SK-N-SH (cell line): Measurements from ENCODE around the gene CHAT. TPM values are rescaled to one million over a fixed set of nuclear protein-coding genes. Genes with fewer than 3 reads are reported as not detected.

ENCODE experiments used
- CTCF ChIA-PET: fragments of 300-600, 350-600 bp; formaldehyde crosslinking; extraction: SDS; loops from one replicate; lab custom pipeline; 2021; lab: Yijun Ruan, JAX
- POLR2A ChIA-PET: fragments of 350-600 bp; sonication (Branson Sonifier 250); formaldehyde crosslinking; extraction: SDS; loops from one replicate; lab custom pipeline; 2020; ENCODE audit warnings: antibody characterized with exemption, inconsistent platforms; lab: Yijun Ruan, JAX
- DNase-seq: peaks from one replicate; pipeline ENCODE4 v3.0.0; 2012
- H2AFZ ChIP-seq: fragments of 200-600 bp; sonication (generic); 2 replicates; pipeline ENCODE4 v1.8.1; 2016; ENCODE audit warnings: antibody characterized with exemption, mild to moderate bottlenecking, low read depth
- H3F3A ChIP-seq: fragments of 200-600 bp; sonication (generic); replicated peaks from 2 replicates; pipeline ENCODE3; 2016; ENCODE audit warnings: antibody characterized with exemption, mild to moderate bottlenecking; ENCODE audit not compliant: insufficient read depth
- H3K27ac ChIP-seq, 2 experiments: fragments of 200-500 bp in 1 of 2; fragments of 200-600 bp in 1 of 2; sonication (Bioruptor generic) in 1 of 2; sonication (generic), shearing (Covaris generic) in 1 of 2; 2 replicates each; pipeline versions ENCODE4 v1.5.1 to v1.6.1; 2014 to 2016; ENCODE audit warnings: low read depth in 2 of 2, inconsistent platforms in 1 of 2, low read length in 1 of 2, mild to moderate bottlenecking in 1 of 2, mixed read lengths in 1 of 2
- H3K27me3 ChIP-seq: fragments of 200-600 bp; sonication (generic), shearing (Covaris generic); 2 replicates; pipeline ENCODE4 v1.6.1; 2016; ENCODE audit warnings: mixed run types; ENCODE audit not compliant: insufficient read depth
- H3K36me3 ChIP-seq, 2 experiments: fragments of 200-500 bp in 1 of 2; fragments of 200-600 bp in 1 of 2; sonication (Bioruptor generic) in 1 of 2; sonication (generic) in 1 of 2; replicated peaks in 1 of 2; 2 replicates each; pipeline versions ENCODE3 to v1.5.1; 2014 to 2016; ENCODE audit warnings: low read length in 1 of 2, mild to moderate bottlenecking in 1 of 2; ENCODE audit not compliant: insufficient read depth in 2 of 2, control insufficient read depth in 1 of 2
- H3K4me1 ChIP-seq, 2 experiments: fragments of 200-500 bp in 1 of 2; fragments of 200-600 bp in 1 of 2; sonication (Bioruptor generic) in 1 of 2; sonication (generic), shearing (Covaris generic) in 1 of 2; 2 replicates each; pipeline versions ENCODE4 v1.5.1 to v1.6.1; 2014 to 2016; ENCODE audit warnings: low read depth in 1 of 2, low read length in 1 of 2, mixed run types in 1 of 2; ENCODE audit not compliant: insufficient read depth in 2 of 2, control insufficient read depth in 1 of 2
- H3K4me2 ChIP-seq: fragments of 200-600 bp; sonication (generic), shearing (Covaris generic); 2 replicates; pipeline ENCODE4 v1.6.1; 2017; ENCODE audit warnings: mixed run types
- H3K4me3 ChIP-seq, 2 experiments: fragments of 200-500 bp in 1 of 2; fragments of 200-600 bp in 1 of 2; sonication (Bioruptor generic) in 1 of 2; sonication (generic), shearing (Covaris generic) in 1 of 2; 2 replicates each; pipeline versions ENCODE4 v1.5.1 to v1.8.1; 2014 to 2016; ENCODE audit warnings: low read depth in 2 of 2, inconsistent platforms in 1 of 2, low read length in 1 of 2, mild to moderate bottlenecking in 1 of 2, mixed read lengths in 1 of 2, moderate library complexity in 1 of 2
- H3K79me2 ChIP-seq: fragments of 200-600 bp; sonication (generic); 2 replicates; pipeline ENCODE4 v1.8.1; 2017; ENCODE audit warnings: mild to moderate bottlenecking; ENCODE audit not compliant: insufficient read depth
- H3K9ac ChIP-seq: fragments of 200-600 bp; sonication (generic); 2 replicates; pipeline ENCODE4 v1.6.1; 2017; ENCODE audit warnings: mixed run types
- H3K9me2 ChIP-seq: fragments of 200-600 bp; sonication (generic); 2 replicates; pipeline ENCODE4 v1.6.1; 2017; ENCODE audit warnings: mixed run types
- H3K9me3 ChIP-seq: fragments of 200-600 bp; sonication (generic); 2 replicates; pipeline ENCODE4 v1.6.1; 2017; ENCODE audit warnings: mixed run types, mild to moderate bottlenecking, moderate library complexity
- H4K20me1 ChIP-seq: fragments of 200-600 bp; sonication (generic); 2 replicates; pipeline ENCODE4 v1.6.1; 2017; ENCODE audit warnings: mild to moderate bottlenecking, mixed run types; ENCODE audit not compliant: insufficient read depth
- CTCF ChIP-seq: fragments of 200-600 bp; sonication (generic); IDR thresholded peaks from 2 replicates; pipeline ENCODE4 v1.6.1; 2017; ENCODE audit warnings: antibody characterized with exemption, mild to moderate bottlenecking, moderate library complexity
- EP300 ChIP-seq, 2 experiments: IDR thresholded peaks; 2 replicates each; pipeline versions ENCODE4 v1.4.0 to v1.6.1; 2012; ENCODE audit warnings: borderline replicate concordance in 1 of 2, low read depth in 1 of 2, low read length in 1 of 2
- FOSL2 ChIP-seq: IDR thresholded peaks from 2 replicates; pipeline ENCODE4 v1.4.0; 2012; ENCODE audit warnings: low read depth, mild to moderate bottlenecking, moderate library complexity, borderline replicate concordance
- IRF3 ChIP-seq: fragments of 150-350 bp; IDR thresholded peaks from 2 replicates; pipeline ENCODE4 v1.6.1; 2016; ENCODE audit warnings: mild to moderate bottlenecking, low read depth, low read length
- MAX ChIP-seq: IDR thresholded peaks from 2 replicates; pipeline ENCODE4 v1.4.0; 2012; ENCODE audit warnings: low read depth
- NFIC ChIP-seq: IDR thresholded peaks from 2 replicates; pipeline ENCODE4 v1.4.0; 2012; ENCODE audit warnings: borderline replicate concordance
- POLR2AphosphoS5 ChIP-seq: IDR thresholded peaks from 2 replicates; pipeline ENCODE4 v1.6.1; 2012; ENCODE audit warnings: low read depth, low read length
- SIN3A ChIP-seq: IDR thresholded peaks from 2 replicates; pipeline ENCODE4 v1.6.1; 2012; ENCODE audit warnings: low read depth, mild to moderate bottlenecking, low read length, moderate library complexity, borderline replicate concordance
- TAF1 ChIP-seq: IDR thresholded peaks from 2 replicates; pipeline ENCODE4 v1.6.1; 2012; ENCODE audit warnings: low read depth, mild to moderate bottlenecking, low read length, moderate library complexity, borderline replicate concordance
- TCF12 ChIP-seq: IDR thresholded peaks from 2 replicates; pipeline ENCODE4 v1.4.0; 2012
- TEAD4 ChIP-seq: IDR thresholded peaks from 2 replicates; pipeline ENCODE4 v1.4.0; 2012; ENCODE audit warnings: mild to moderate bottlenecking, borderline replicate concordance; ENCODE audit not compliant: insufficient read depth
- YY1 ChIP-seq: IDR thresholded peaks from 2 replicates; pipeline ENCODE4 v1.4.0; 2012; ENCODE audit warnings: low read depth, mild to moderate bottlenecking
- WGBS: methylation state at CpG from one replicate; pipeline ENCODE4 v1.1.6; 2017; ENCODE audit warnings: low lambda C conversion rate; 5-methylcytosine and 5-hydroxymethylcytosine counted together
- polyA plus RNA-seq, 3 experiments: library from polyadenylated mRNA; depleted of rRNA; stranded (reverse); fragments of >200 nt; gene quantifications; 2 replicates each; pipeline ENCODE4 v1.2.3, GENCODE V29; 2012
- TF ChIP-seq, protein P1 (sequence below): IDR thresholded peaks from 2 replicates; pipeline ENCODE4 v1.4.0; 2012; ENCODE audit warnings: low read depth, borderline replicate concordance
- TF ChIP-seq, protein P2 (sequence below): IDR thresholded peaks from 2 replicates; pipeline ENCODE4 v1.6.1; 2012; ENCODE audit warnings: mild to moderate bottlenecking, low read depth, low read length, moderate library complexity

The CHAT gene
- polyA plus RNA-seq, 1 of the 3 experiments (the other 2 are of a cell fraction) = not detected

- H3K9ac ChIP-seq = no peak overlapping the region
- DNase-seq = no peak
- POLR2A ChIA-PET = no interaction called here
- H3K36me3 ChIP-seq = no peaks in the 10 kb centered on the region
- H3K4me3 ChIP-seq = no peak overlapping the region
- TF ChIP-seq SIN3A (no peak), YY1 (no peak), NFIC (no peak), CTCF (no peak), MAX (no peak), EP300 (IDR thresholded peaks at IDR 0.05; ENCODE audit: borderline replicate concordance in 1 of 2, low read depth in 1 of 2, low read length in 1 of 2) (no peak), TCF12 (no peak), POLR2AphosphoS5 (no peak), TEAD4 (no peak), IRF3 (no peak), FOSL2 (no peak)
- TF ChIP-seq, all 33 proteins: peak for 0
- Histone ChIP-seq H3K9me2 (no peaks in the 10 kb centered on the region), H3K79me2 (no peaks in the 10 kb centered on the region), H3K9me3 (no peaks in the 10 kb centered on the region), H3K27ac (no peak overlapping the region), H3F3A (no peaks in the 10 kb centered on the region), H2AFZ (no peak overlapping the region), H4K20me1 (no peaks in the 10 kb centered on the region), H3K4me1 (peaks cover 0 to 12% of the 10 kb centered on the region in 2 experiments; a peak in 1 of 4 replicates), H3K27me3 (no peaks in the 10 kb centered on the region), H3K4me2 (no peak overlapping the region)
- 63% methylated on average over 15 of the region's 15 CpGs for WGBS
- CTCF ChIA-PET = interaction anchor here (0.8 to 1.1 kb wide), 2 partner anchors 10 to 48 kb away, joined by 3 read pairs; no protein-coding TSS in a partner anchor
Observed at GRCh38 chr10:49652421-49653272, 38.8 kb downstream of the CHAT start.

GRCh38 chr10:49653273-49653929 is 39.6 kb downstream of the CHAT start:
- 64% methylated on average over 3 of the region's 11 CpGs for WGBS
- no peak overlapping the region for H2AFZ ChIP-seq
- TF ChIP-seq, protein P1, sequence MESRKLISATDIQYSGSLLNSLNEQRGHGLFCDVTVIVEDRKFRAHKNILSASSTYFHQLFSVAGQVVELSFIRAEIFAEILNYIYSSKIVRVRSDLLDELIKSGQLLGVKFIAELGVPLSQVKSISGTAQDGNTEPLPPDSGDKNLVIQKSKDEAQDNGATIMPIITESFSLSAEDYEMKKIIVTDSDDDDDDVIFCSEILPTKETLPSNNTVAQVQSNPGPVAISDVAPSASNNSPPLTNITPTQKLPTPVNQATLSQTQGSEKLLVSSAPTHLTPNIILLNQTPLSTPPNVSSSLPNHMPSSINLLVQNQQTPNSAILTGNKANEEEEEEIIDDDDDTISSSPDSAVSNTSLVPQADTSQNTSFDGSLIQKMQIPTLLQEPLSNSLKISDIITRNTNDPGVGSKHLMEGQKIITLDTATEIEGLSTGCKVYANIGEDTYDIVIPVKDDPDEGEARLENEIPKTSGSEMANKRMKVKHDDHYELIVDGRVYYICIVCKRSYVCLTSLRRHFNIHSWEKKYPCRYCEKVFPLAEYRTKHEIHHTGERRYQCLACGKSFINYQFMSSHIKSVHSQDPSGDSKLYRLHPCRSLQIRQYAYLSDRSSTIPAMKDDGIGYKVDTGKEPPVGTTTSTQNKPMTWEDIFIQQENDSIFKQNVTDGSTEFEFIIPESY = no peak
- no peak for TF ChIP-seq IRF3
- TF ChIP-seq, protein P2, sequence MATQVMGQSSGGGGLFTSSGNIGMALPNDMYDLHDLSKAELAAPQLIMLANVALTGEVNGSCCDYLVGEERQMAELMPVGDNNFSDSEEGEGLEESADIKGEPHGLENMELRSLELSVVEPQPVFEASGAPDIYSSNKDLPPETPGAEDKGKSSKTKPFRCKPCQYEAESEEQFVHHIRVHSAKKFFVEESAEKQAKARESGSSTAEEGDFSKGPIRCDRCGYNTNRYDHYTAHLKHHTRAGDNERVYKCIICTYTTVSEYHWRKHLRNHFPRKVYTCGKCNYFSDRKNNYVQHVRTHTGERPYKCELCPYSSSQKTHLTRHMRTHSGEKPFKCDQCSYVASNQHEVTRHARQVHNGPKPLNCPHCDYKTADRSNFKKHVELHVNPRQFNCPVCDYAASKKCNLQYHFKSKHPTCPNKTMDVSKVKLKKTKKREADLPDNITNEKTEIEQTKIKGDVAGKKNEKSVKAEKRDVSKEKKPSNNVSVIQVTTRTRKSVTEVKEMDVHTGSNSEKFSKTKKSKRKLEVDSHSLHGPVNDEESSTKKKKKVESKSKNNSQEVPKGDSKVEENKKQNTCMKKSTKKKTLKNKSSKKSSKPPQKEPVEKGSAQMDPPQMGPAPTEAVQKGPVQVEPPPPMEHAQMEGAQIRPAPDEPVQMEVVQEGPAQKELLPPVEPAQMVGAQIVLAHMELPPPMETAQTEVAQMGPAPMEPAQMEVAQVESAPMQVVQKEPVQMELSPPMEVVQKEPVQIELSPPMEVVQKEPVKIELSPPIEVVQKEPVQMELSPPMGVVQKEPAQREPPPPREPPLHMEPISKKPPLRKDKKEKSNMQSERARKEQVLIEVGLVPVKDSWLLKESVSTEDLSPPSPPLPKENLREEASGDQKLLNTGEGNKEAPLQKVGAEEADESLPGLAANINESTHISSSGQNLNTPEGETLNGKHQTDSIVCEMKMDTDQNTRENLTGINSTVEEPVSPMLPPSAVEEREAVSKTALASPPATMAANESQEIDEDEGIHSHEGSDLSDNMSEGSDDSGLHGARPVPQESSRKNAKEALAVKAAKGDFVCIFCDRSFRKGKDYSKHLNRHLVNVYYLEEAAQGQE = no peak
- no peak for TF ChIP-seq TAF1

More at GRCh38 chr10:49653273-49653929, 39.6 kb downstream of the CHAT start:
- ChIA-PET POLR2A (no interaction called here), CTCF (interaction anchor here (0.8 to 1.1 kb wide), 2 partner anchors 10 to 48 kb away, joined by 3 read pairs; no protein-coding TSS in a partner anchor)
- Histone ChIP-seq H3K27ac (no peak overlapping the region), H3K4me3 (no peak overlapping the region), H3K9me3 (no peaks in the 10 kb centered on the region), H4K20me1 (no peaks in the 10 kb centered on the region), H3F3A (no peaks in the 10 kb centered on the region), H3K79me2 (no peaks in the 10 kb centered on the region), H3K9me2 (no peaks in the 10 kb centered on the region), H3K4me1 (peaks cover 0 to 12% of the 10 kb centered on the region in 2 experiments; a peak in 1 of 4 replicates), H3K9ac (no peak overlapping the region), H3K4me2 (no peak overlapping the region), H3K27me3 (no peaks in the 10 kb centered on the region), H3K36me3 (no peaks in the 10 kb centered on the region)
- no peak for DNase-seq
